Activated gamma-delta T cell treated with anti-CD3 and anti-CD28 coated beads, Interleukin-2, amount 50 U/mL, for 16 hours (primary cell): Measurements from ENCODE around the gene ADK.

Experiments used
- DNase-seq: peaks from one replicate; pipeline ENCODE4 v3.0.0-alpha.2; 2020; ENCODE audit warnings: low read depth

The ADK gene

DNA sequence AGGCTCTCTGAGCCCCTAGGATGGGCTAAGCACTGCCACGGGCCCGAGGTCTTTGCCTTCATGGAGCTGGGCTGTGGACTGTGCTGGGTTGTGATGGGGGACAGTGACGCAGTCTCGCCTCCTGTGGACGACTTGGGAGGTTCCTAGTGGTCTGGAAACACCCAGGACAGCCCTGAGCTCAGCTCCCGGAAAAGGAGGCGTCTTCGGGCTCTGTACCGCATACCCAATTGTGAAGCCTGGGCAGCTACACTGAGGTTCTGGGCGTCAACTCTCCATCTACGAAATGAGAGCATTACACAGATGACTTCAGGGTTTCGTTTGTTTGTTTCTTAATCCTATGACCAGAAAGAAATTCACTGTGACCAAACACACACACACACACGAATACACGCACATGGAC, 595.8 kb downstream of the ADK start:
- DNase-seq, result no peak

DNA sequence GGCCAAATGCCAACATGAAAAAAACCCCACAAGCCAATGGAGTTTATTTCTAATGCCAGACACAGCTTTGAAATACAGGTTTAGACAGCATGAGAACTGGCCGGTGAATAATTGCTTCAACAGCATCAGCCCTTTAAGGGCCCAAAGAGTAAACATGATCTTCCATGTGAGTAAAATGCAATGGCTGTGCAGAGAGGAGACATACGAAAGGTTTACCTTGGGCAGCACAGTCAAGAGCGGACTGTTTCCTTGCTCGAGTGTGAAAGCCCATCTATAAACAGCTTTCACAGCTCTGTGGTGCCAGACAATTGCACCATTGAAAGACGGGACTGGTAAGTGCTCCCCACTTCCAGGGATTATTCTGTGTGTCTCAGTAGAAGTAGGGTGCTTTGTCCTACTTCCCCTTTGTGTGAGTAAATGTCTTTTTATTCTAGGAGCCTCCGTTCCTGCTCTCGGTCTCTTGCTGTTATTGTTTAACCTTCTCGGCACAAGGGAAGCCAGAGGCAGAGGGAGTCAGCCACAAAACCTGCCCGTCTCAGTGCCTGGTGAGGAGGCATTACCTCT, 597.5 kb downstream of the ADK start:
- no peak for DNase-seq

DNA sequence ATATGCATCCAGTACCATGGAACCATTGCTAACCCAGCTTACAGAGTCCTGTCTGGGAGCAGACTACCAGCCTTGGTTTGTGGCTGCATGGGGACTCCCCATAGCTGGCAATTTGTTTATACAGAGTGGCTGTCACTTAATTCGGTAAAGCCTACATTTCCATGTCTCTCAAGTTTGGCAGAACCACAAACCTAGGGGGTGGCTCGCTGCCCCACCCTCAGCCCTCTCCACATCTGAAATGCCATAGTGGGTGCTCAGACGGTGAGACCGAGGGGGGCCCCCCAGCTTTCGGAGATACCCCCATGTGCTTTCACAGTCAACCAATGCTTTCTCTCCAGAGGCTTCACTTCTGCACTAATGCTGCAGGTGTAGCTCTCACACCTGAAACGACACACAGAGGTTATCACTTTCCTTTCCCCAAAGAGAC, 599.8 kb downstream of the ADK start:
- DNase-seq, result no peak

DNA sequence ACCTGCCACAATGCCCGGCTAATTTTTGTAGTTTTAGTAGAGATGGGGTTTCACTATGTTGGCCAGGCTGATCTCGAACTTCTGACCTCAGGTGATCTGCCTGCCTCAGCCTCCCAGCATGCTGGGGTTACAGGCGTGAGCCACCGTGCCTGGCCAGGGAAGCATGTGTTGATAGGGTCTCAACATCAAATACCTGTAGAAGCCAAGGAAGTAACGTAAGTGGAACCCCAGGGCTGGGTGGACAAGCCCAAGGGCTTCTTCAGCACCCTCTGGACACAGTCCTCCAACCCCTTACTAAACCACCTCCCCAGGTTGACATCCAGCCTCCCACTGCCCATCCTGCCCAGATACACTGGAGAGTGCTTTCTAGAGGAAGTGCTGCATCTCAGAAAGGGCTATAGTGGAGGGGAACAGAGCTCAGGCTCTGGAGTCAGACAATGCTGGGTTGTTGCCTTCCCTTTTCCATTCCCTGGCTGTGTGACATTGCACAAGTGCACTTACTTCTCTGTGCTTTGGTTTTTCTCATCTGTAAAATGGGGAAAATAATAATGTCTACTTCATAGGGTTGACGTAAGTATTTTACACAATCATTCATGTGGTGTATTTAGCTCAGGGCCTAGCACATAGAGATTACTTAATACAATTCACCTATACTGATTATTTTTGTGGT, 601.5 kb downstream of the ADK start:
- DNase-seq, result no peak

DNA sequence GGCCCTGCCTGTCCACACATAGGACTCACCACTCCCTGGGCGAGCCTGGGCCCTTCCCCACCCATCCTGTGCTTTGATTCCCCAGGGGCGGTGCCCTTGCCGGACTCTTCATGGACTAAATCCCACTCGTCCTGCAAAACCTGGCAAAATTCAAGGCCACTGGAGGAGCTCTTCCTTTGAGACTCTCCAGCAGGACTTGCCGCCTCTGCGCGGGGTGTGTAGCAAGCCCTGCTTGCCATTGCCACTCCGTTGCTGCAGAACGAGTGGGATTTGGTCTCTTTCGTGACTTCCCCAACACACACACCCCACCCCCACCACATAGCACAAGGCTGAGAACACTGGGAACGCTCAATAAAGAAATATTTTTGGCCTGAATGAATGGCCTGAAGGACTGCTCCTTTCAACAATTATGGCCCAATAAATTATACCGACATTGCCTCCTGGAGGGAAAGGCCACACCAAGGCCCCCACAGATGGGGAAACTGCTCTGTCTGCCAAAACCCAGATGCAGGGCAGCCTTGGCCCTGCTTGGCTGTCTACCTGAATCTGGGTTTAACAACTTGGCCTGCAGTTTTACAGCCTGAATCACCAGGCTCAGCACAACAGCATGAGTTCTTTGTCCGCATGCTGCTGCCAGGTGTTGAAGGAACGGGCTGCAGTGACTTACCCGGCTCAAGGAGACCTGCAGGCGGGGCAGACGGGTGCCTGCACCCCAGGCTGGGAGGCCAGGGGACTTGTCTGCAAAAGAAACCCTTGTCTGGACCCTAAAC, 602.6 kb downstream of the ADK start:
- no peak for DNase-seq

GRCh38 chr10:74754381-74754821, 603.4 kb downstream of the ADK start:
- DNase-seq, result no peak

DNA sequence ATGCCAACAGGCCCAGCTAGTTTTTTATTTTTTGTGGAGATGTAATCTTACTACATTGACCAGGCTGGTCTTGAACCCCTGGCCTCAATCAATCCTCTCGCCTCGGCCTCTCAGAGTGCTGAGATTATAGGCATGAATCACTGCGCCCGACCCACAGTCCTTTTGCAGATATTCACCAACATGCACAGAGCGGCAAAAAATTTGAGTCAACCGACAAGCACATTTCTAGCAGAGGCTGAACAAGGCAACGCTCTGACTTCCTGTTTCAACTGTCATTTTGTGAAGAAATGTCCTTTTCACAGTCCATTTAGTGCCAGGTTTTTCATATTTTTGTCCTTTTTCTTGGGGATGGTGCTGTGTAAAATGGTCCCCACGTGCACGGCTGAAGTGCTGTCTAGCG, 604.3 kb downstream of the ADK start:
- no peak for DNase-seq
